Activated T-cell treated with anti-CD3 and anti-CD28 coated beads for 4 hours (primary cell): ENCODE data around the gene HINT3.
"Not testable (repeated sequence)": the region's sequence is repeated elsewhere in the genome, so short reads cannot be mapped to it uniquely, and the experiment has no call there.

Source experiments
- DNase-seq: peaks from one replicate; pipeline ENCODE4 v3.0.0-alpha.2; 2020

The HINT3 gene

DNA sequence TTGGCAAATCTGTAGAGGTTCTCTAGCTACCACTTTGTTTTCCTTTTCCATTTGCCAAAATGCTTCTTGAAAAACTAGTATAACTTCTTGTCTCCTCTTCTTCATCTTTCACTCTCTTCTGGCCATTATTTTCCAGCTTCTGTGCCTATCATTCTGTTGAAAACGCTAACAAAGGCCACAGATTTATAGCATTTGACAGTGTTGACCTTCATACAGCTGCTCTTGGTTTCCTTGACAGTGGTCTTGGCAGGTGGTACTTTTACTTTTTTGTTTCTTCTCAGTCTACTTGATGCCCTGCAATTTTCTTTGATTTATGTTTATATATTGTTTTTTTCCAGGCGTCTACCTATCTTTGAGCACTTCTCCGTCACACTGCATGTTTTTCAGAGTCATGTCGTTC lies 53.5 kb downstream of the HINT3 start:
- no peak for DNase-seq

DNA sequence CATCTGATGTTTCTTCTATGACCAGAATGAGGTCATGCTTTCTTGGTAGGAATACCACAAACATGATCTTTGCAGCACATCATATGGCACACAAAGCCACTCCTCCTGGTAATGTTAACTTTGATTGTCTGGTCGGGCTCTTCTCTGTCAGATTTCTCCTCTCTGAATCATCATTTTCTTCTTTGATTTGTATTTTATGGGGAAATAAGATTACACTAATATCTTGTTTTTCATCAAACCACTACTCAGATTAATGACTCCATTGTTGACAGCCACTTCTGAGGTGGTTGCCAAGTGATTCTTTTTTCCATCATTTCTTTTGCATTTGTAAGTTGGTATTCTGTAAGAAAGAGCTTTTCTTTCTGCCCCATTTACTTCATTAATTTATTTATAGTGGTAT lies 59.3 kb downstream of the HINT3 start:
- DNase-seq, result no peak

DNA sequence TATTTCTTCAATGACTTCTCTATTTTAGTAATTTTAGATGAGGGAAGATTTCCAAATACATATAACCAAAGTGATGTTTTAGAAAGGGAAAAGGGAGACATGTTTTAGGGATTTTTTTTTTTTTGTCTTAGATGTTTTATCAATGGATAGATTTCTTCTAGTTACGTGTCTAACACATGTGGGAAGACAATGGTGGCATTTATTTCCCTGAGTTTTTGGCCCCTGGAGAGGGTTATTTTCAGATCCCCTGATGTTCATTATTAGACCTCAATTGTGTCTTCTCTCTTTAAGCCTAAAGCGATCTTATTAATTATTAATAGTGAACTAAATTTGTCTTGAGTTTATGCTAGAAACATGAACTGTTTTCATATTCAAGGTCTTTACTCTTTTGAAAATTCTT lies 60.0 kb downstream of the HINT3 start:
- no peak for DNase-seq

DNA sequence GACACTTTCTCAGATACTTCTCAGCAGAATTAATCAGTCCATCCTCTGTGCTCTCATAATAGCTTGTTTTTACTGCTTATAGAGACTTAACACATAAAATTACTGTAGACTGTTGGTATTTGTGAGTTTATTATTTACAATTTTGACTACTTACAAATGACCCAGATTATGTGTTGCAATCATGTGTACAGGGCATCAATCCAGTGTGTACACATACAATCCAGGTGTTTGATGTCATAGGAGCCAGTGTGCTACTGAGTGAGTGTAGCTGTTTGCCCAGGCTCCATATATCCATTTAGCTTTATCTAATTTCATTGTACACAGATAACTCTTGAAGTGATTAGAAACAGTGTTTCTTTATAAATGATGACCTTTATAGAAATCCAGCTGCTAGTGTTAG lies 61.1 kb downstream of the HINT3 start:
- DNase-seq, result no peak

DNA sequence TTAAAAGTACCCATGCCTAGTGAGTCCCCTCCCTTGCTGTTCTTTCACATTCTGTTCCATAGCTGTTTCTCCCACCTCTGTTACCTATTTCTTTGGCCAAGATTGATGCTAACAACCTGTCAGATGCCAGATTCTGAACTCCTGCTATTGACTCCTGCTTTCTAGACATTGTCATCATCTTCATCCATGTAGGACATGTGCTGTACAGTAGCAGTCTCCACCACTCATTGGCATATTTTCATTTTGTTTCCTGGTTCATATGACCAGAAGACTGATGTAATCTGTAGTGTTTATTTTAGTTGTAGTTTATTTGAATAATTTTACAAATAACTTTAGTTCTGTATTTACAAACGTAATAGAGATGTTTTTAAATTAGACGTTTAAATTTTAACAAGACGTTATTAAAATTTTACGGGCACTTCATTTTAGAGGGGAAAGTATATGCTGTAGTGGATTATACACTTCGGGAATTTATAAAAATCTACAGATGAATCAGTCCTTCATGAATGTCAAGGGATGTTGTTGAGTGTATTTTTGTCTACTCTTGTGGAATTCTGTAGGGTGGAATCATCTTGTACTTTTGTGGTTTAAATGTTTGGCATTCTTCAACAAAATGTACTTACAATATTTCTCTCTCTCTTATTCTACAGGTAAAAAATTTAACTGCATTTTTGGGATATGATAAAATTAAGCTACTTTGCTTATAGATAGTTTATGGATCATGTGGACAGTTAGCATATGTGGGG lies 63.9 kb downstream of the HINT3 start:
- DNase-seq, result no peak

- not testable (repeated sequence) for DNase-seq
Observed at GRCh38 chr6:126023474-126023873, 66.9 kb downstream of the HINT3 start.

DNA sequence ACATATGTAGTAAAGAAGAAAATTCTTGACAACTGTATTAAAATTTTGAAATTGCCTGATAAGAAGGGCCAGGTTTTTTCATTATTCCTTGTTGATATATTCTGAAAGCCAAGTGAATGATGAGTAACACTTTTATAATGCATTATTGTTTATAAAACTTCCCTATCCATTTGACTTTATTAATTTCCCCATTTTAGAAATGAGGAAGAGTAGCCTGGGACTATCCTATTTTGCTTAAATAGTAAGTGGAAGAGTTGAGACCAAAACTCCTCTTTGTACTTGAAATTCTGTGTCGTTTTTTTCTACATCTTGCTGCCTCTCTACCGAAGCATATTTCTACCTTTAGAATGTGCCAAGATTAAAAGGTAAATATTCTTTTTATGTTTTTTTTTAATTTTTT lies 69.4 kb downstream of the HINT3 start:
- DNase-seq, result no peak

- DNase-seq, result no peak
Observed at GRCh38 chr6:126027601-126028000, 71.0 kb downstream of the HINT3 start.
